ENCODE data around the gene LIPT2. TPM values are rescaled to one million over a fixed set of nuclear protein-coding genes. Genes with fewer than 3 reads are reported as not detected.

The LIPT2 gene
- polyA plus RNA-seq, 1 donor from 2014 or later: 11.3 TPM

DNA sequence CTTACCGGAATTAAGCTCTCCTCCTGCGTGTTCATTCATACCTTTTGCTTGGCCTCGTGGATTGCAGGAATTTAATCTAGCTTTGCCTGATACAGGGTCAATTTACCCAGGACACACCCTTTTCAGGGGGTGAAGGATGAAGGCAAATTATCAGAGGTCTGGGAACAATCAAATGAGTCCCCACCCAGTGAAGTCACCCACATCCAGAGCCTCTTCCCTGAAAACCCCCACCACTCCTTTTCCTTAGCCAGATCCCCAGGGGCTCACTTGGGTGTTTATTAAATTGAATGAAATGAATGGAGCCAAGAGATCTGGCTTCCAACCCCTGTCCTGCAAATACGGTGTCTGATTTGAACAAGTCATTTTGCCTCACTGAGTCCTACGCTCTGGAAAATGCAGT lies 31.0 kb upstream of the LIPT2 start:
- Histone ChIP-seq H3K36me3 (ENCODE audit: insufficient read depth, low read length) (no peaks in the 10 kb centered on the region), H3K9ac (ENCODE audit: low read length) (no peak overlapping the region)

GRCh38 chr11:74522776-74523175 lies 29.3 kb upstream of the LIPT2 start:
- no peak overlapping the region for H3K4me3 ChIP-seq (ENCODE audit: low read length)
- no peaks in the 10 kb centered on the region for H3K27me3 ChIP-seq (ENCODE audit: insufficient read depth, low read depth, low read length)
- H2AFZ ChIP-seq (ENCODE audit: low read depth, low read length): no peak overlapping the region
- H3F3A ChIP-seq (ENCODE audit: insufficient read depth, low read length, poor library complexity, severe bottlenecking): no peaks in the 10 kb centered on the region
- no peaks in the 10 kb centered on the region for H4K20me1 ChIP-seq (ENCODE audit: insufficient read depth)
- no peaks in the 10 kb centered on the region for H3K79me2 ChIP-seq (replicated peaks; ENCODE audit: insufficient read depth, low read length)
- no peak overlapping the region for H3K9ac ChIP-seq (ENCODE audit: low read length)
- H3K9me2 ChIP-seq (ENCODE audit: insufficient read depth, low read length): no peaks in the 10 kb centered on the region
- no peak overlapping the region for H3K27ac ChIP-seq (ENCODE audit: low read length)
- H3K4me2 ChIP-seq (ENCODE audit: low read length): no peak overlapping the region
- no peaks in the 10 kb centered on the region for H3K36me3 ChIP-seq (ENCODE audit: insufficient read depth, low read length)
- no peaks in the 10 kb centered on the region for H3K9me3 ChIP-seq (ENCODE audit: low read length)
- no peak for TF ChIP-seq RAD21 (conservative IDR thresholded peaks at IDR 0.05)
- no peak for TF ChIP-seq SMC3 (conservative IDR thresholded peaks at IDR 0.05; ENCODE audit: poor library complexity)
- no peak for TF ChIP-seq REST (IDR thresholded peaks at IDR 0.05; ENCODE audit: borderline replicate concordance)
- TF ChIP-seq CTCF (IDR thresholded peaks at IDR 0.05; ENCODE audit: poor library complexity, severe bottlenecking): no peak
- TF ChIP-seq EZH2 (IDR thresholded peaks at IDR 0.05; ENCODE audit: borderline replicate concordance, insufficient read depth, low read length, poor library complexity, severe bottlenecking): no peak
- no peak for TF ChIP-seq POLR2AphosphoS5 (IDR thresholded peaks at IDR 0.05)

More for the DNA sequence above, 31.0 kb upstream of the LIPT2 start:
- no peaks in the 10 kb centered on the region for H3K27me3 ChIP-seq (ENCODE audit: insufficient read depth, low read depth, low read length)
- H4K20me1 ChIP-seq (ENCODE audit: insufficient read depth): no peaks in the 10 kb centered on the region
- H3K4me2 ChIP-seq (ENCODE audit: low read length): no peak overlapping the region
- H3K79me2 ChIP-seq (replicated peaks; ENCODE audit: insufficient read depth, low read length): no peaks in the 10 kb centered on the region
- H2AFZ ChIP-seq (ENCODE audit: low read depth, low read length): no peak overlapping the region
- H3K9me2 ChIP-seq (ENCODE audit: insufficient read depth, low read length): no peaks in the 10 kb centered on the region
- no peak overlapping the region for H3K4me3 ChIP-seq (ENCODE audit: low read length)
- H3F3A ChIP-seq (ENCODE audit: insufficient read depth, low read length, poor library complexity, severe bottlenecking): no peaks in the 10 kb centered on the region
- H3K27ac ChIP-seq (ENCODE audit: low read length): no peak overlapping the region
- H3K9me3 ChIP-seq (ENCODE audit: low read length): no peaks in the 10 kb centered on the region
- no peak for TF ChIP-seq RAD21 (conservative IDR thresholded peaks at IDR 0.05)
- no peak for TF ChIP-seq CTCF (IDR thresholded peaks at IDR 0.05; ENCODE audit: poor library complexity, severe bottlenecking)
- TF ChIP-seq SMC3 (conservative IDR thresholded peaks at IDR 0.05; ENCODE audit: poor library complexity): no peak
- TF ChIP-seq MXI1 (conservative IDR thresholded peaks at IDR 0.05; ENCODE audit: poor library complexity, severe bottlenecking): no peak
- no peak for TF ChIP-seq TAF1 (IDR thresholded peaks at IDR 0.05; ENCODE audit: low read depth)
- no peak for TF ChIP-seq POLR2AphosphoS5 (IDR thresholded peaks at IDR 0.05)
- TF ChIP-seq EZH2 (IDR thresholded peaks at IDR 0.05; ENCODE audit: borderline replicate concordance, insufficient read depth, low read length, poor library complexity, severe bottlenecking): no peak
- no peak for TF ChIP-seq EP300 (conservative IDR thresholded peaks at IDR 0.05; ENCODE audit: poor library complexity, severe bottlenecking)
- no peak for TF ChIP-seq REST (IDR thresholded peaks at IDR 0.05; ENCODE audit: borderline replicate concordance)

Data from neural cell (in vitro differentiated cells).